HEK293 (cell line): ENCODE results near the gene LMCD1.

ENCODE experiments used
- CTCF ChIA-PET: fragments of 350-600 bp; formaldehyde crosslinking; extraction: SDS; loops from one replicate; lab custom pipeline; 2021; ENCODE audit warnings: antibody characterized with exemption; lab: Yijun Ruan, JAX
- POLR2A ChIA-PET: fragments of 300-600 bp; formaldehyde crosslinking; extraction: SDS; loops from one replicate; lab custom pipeline; 2020; ENCODE audit warnings: antibody characterized with exemption, inconsistent platforms; lab: Yijun Ruan, JAX
- H3K27ac ChIP-seq: fragments of 200-500 bp; sonication (Bioruptor generic); 2 replicates; pipeline ENCODE4 v1.5.1; 2014; ENCODE audit warnings: low read depth, low read length, control low read depth, inconsistent platforms; ENCODE audit errors: extremely low read depth
- H3K36me3 ChIP-seq, 2 experiments: fragments of 200-500 bp in 1 of 2; sonication (Bioruptor generic) in 1 of 2; 1 replicate in 1 of 2; 2 replicates in 1 of 2; pipeline ENCODE4 v1.5.1; 2014 to 2017; ENCODE audit warnings: inconsistent platforms in 2 of 2, low read length in 2 of 2; ENCODE audit not compliant: control insufficient read depth in 2 of 2, insufficient read depth in 1 of 2
- H3K4me1 ChIP-seq: fragments of 200-500 bp; sonication (Bioruptor generic); 2 replicates; pipeline ENCODE4 v1.5.1; 2014; ENCODE audit warnings: mild to moderate bottlenecking, low read length, inconsistent platforms; ENCODE audit not compliant: control insufficient read depth, insufficient read depth
- H3K4me3 ChIP-seq: 2 replicates; pipeline ENCODE4 v1.5.1; 2011; ENCODE audit warnings: low read depth, mild to moderate bottlenecking, control low read depth, low read length, moderate library complexity
- H3K9me3 ChIP-seq: fragments of 200-500 bp; sonication (Bioruptor generic); 2 replicates; pipeline ENCODE4 v1.5.1; 2014; ENCODE audit warnings: low read depth, low read length, inconsistent platforms; ENCODE audit not compliant: control insufficient read depth, insufficient read depth
- EGR2 ChIP-seq: fragments of 450-650 bp; formaldehyde crosslinking; IDR thresholded peaks from 2 replicates; pipeline ENCODE4 v1.5.1; 2016; ENCODE audit warnings: low read depth, missing biosample characterization, missing genetic modification characterization
- KLF16 ChIP-seq: fragments of 450-650 bp; formaldehyde crosslinking; IDR thresholded peaks from 2 replicates; pipeline ENCODE4 v1.5.1; 2017; ENCODE audit warnings: missing biosample characterization, missing genetic modification characterization
- KLF8 ChIP-seq: fragments of 450-650 bp; formaldehyde crosslinking; IDR thresholded peaks from 2 replicates; pipeline ENCODE4 v1.5.1; 2016; ENCODE audit warnings: missing biosample characterization, missing genetic modification characterization
- SETDB1 ChIP-seq: IDR thresholded peaks from one replicate; pipeline ENCODE4 v1.6.1; 2017; ENCODE audit warnings: mild to moderate bottlenecking, low read length, moderate library complexity, mixed read lengths; ENCODE audit not compliant: insufficient read length
- ZNF169 ChIP-seq: fragments of 450-650 bp; formaldehyde crosslinking; IDR thresholded peaks from 2 replicates; pipeline ENCODE4 v1.5.1; 2016; ENCODE audit warnings: missing biosample characterization, missing genetic modification characterization
- ZNF174 ChIP-seq: fragments of 450-650 bp; formaldehyde crosslinking; IDR thresholded peaks from 2 replicates; pipeline ENCODE4 v1.5.0; 2017; ENCODE audit warnings: missing biosample characterization, mild to moderate bottlenecking, missing genetic modification characterization
- ZNF2 ChIP-seq: fragments of 450-650 bp; formaldehyde crosslinking; IDR thresholded peaks from 2 replicates; pipeline ENCODE4 v1.5.1; 2016; ENCODE audit warnings: missing biosample characterization, missing genetic modification characterization
- ZNF292 ChIP-seq: fragments of 450-650 bp; formaldehyde crosslinking; IDR thresholded peaks from 2 replicates; pipeline ENCODE4 v1.5.1; 2016; ENCODE audit warnings: low read depth, missing biosample characterization, missing genetic modification characterization, borderline replicate concordance
- ZNF302 ChIP-seq: fragments of 450-650 bp; formaldehyde crosslinking; IDR thresholded peaks from 2 replicates; pipeline ENCODE4 v1.5.1; 2016; ENCODE audit warnings: missing biosample characterization, missing genetic modification characterization, low read depth
- ZNF501 ChIP-seq: fragments of 450-650 bp; formaldehyde crosslinking; IDR thresholded peaks from 2 replicates; pipeline ENCODE4 v1.5.1; 2016; ENCODE audit warnings: missing biosample characterization, missing genetic modification characterization
- ZNF792 ChIP-seq: fragments of 450-650 bp; formaldehyde crosslinking; IDR thresholded peaks from 2 replicates; pipeline ENCODE4 v1.5.1; 2016; ENCODE audit warnings: missing biosample characterization, missing genetic modification characterization
- ZSCAN23 ChIP-seq: fragments of 450-650 bp; formaldehyde crosslinking; IDR thresholded peaks from 2 replicates; pipeline ENCODE4 v1.5.1; 2016; ENCODE audit warnings: missing biosample characterization, missing genetic modification characterization
- TF ChIP-seq, protein P1 (sequence below): fragments of 450-650 bp; formaldehyde crosslinking; IDR thresholded peaks from 2 replicates; pipeline ENCODE4 v1.5.1; 2016; ENCODE audit warnings: missing biosample characterization, missing genetic modification characterization, borderline replicate concordance
- TF ChIP-seq, protein P2 (sequence below): fragments of 450-650 bp; formaldehyde crosslinking; IDR thresholded peaks from 2 replicates; pipeline ENCODE4 v1.5.1; 2016; ENCODE audit warnings: missing biosample characterization, missing genetic modification characterization
- TF ChIP-seq, protein P3 (sequence below): fragments of 450-650 bp; formaldehyde crosslinking; IDR thresholded peaks from 2 replicates; pipeline ENCODE4 v1.5.1; 2016; ENCODE audit warnings: missing biosample characterization, missing genetic modification characterization
- TF ChIP-seq, protein P4 (sequence below): fragments of 450-650 bp; formaldehyde crosslinking; IDR thresholded peaks from 2 replicates; pipeline ENCODE4 v1.5.1; 2016; ENCODE audit warnings: missing biosample characterization, missing genetic modification characterization
- TF ChIP-seq, protein P5 (sequence below): fragments of 450-650 bp; formaldehyde crosslinking; IDR thresholded peaks from 2 replicates; pipeline ENCODE4 v1.5.1; 2016; ENCODE audit warnings: missing biosample characterization, missing genetic modification characterization, borderline replicate concordance

The LMCD1 gene

GRCh38 chr3:8484409-8485140 is 17.0 kb upstream of the LMCD1 start:
- peaks cover 12% of the 10 kb centered on the region for H3K4me1 ChIP-seq
- peak; percentile 75 for TF ChIP-seq SETDB1
- TF ChIP-seq KLF16 (tag by site-specific recombination): no peak
- TF ChIP-seq, protein P1, sequence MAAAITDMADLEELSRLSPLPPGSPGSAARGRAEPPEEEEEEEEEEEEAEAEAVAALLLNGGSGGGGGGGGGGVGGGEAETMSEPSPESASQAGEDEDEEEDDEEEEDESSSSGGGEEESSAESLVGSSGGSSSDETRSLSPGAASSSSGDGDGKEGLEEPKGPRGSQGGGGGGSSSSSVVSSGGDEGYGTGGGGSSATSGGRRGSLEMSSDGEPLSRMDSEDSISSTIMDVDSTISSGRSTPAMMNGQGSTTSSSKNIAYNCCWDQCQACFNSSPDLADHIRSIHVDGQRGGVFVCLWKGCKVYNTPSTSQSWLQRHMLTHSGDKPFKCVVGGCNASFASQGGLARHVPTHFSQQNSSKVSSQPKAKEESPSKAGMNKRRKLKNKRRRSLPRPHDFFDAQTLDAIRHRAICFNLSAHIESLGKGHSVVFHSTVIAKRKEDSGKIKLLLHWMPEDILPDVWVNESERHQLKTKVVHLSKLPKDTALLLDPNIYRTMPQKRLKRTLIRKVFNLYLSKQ (tag by site-specific recombination): no peak
- TF ChIP-seq, protein P2, sequence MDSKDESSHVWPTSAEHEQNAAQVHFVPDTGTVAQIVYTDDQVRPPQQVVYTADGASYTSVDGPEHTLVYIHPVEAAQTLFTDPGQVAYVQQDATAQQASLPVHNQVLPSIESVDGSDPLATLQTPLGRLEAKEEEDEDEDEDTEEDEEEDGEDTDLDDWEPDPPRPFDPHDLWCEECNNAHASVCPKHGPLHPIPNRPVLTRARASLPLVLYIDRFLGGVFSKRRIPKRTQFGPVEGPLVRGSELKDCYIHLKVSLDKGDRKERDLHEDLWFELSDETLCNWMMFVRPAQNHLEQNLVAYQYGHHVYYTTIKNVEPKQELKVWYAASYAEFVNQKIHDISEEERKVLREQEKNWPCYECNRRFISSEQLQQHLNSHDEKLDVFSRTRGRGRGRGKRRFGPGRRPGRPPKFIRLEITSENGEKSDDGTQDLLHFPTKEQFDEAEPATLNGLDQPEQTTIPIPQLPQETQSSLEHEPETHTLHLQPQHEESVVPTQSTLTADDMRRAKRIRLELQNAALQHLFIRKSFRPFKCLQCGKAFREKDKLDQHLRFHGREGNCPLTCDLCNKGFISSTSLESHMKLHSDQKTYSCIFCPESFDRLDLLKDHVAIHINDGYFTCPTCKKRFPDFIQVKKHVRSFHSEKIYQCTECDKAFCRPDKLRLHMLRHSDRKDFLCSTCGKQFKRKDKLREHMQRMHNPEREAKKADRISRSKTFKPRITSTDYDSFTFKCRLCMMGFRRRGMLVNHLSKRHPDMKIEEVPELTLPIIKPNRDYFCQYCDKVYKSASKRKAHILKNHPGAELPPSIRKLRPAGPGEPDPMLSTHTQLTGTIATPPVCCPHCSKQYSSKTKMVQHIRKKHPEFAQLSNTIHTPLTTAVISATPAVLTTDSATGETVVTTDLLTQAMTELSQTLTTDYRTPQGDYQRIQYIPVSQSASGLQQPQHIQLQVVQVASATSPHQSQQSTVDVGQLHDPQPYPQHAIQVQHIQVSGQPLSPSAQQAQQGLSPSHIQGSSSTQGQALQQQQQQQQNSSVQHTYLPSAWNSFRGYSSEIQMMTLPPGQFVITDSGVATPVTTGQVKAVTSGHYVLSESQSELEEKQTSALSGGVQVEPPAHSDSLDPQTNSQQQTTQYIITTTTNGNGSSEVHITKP (tag by site-specific recombination): no peak
- TF ChIP-seq, all 188 proteins: peak for 1
- CTCF ChIA-PET: interaction anchor here (0.6 to 1.4 kb wide), 4 partner anchors 19 to 367 kb away, joined by 3 to 6 read pairs (median 4); no protein-coding TSS in a partner anchor
- Histone ChIP-seq H3K4me3 (no peak overlapping the region), H3K27ac (no peak overlapping the region), H3K36me3 (no peaks in the 10 kb centered on the region), H3K9me3 (no peaks in the 10 kb centered on the region)
- POLR2A ChIA-PET: interaction anchor here (2.0 kb wide), 1 partner anchor 17 kb away, joined by 12 read pairs; the partner anchor contains the start of gene LMCD1

DNA sequence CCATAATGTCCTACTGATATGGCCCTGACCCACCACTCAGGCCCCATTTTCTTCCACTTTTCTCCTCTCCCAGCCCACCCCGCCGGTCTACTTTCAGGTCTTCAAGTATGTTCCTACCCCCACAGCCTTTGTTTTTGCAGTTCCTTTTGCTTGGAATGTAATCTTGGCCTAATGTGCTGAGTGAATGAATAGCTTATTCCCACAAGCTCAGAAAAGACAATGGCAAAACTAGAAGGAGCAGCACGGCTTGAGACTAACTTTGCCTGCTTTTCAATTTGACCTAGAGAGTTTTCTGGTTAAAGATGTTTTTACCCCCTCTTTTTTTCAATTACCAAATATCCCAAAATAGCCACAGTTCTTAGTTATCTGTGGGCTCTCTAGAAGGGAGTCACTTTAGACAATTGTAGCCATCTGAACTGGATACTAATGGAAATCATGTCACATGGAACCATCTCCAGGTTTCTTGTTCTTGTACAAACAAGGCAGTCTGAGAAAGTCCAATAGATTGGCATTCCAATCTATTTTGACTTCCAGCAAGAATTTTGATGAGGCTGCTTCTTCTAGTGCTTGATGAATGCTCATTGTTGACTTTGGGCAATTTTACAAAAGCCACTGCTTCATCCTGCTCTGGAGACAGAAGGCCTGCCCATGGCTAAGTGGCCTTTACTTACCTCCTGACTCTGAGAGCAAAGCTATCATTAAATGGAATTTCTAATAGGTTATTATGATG is 16.3 kb upstream of the LMCD1 start:
- ChIA-PET CTCF (interaction anchor here (0.6 kb wide), 1 partner anchor 149 kb away, joined by 3 read pairs; no protein-coding TSS in a partner anchor), POLR2A (no interaction called here)
- Histone ChIP-seq H3K36me3 (no peaks in the 10 kb centered on the region), H3K27ac (no peak overlapping the region), H3K4me1 (peaks cover 15% of the 10 kb centered on the region), H3K4me3 (no peak overlapping the region), H3K9me3 (no peaks in the 10 kb centered on the region)
- TF ChIP-seq, protein P3, sequence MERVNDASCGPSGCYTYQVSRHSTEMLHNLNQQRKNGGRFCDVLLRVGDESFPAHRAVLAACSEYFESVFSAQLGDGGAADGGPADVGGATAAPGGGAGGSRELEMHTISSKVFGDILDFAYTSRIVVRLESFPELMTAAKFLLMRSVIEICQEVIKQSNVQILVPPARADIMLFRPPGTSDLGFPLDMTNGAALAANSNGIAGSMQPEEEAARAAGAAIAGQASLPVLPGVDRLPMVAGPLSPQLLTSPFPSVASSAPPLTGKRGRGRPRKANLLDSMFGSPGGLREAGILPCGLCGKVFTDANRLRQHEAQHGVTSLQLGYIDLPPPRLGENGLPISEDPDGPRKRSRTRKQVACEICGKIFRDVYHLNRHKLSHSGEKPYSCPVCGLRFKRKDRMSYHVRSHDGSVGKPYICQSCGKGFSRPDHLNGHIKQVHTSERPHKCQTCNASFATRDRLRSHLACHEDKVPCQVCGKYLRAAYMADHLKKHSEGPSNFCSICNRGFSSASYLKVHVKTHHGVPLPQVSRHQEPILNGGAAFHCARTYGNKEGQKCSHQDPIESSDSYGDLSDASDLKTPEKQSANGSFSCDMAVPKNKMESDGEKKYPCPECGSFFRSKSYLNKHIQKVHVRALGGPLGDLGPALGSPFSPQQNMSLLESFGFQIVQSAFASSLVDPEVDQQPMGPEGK (tag by site-specific recombination): no peak
- TF ChIP-seq ZNF2 (tag by site-specific recombination): no peak
- no peak for TF ChIP-seq ZNF302 (tag by site-specific recombination)
- no peak for TF ChIP-seq ZNF292
- no peak for TF ChIP-seq ZNF174 (tag by site-specific recombination)
- TF ChIP-seq EGR2 (tag by site-specific recombination): no peak
- no peak for TF ChIP-seq KLF8
- TF ChIP-seq, protein P4, sequence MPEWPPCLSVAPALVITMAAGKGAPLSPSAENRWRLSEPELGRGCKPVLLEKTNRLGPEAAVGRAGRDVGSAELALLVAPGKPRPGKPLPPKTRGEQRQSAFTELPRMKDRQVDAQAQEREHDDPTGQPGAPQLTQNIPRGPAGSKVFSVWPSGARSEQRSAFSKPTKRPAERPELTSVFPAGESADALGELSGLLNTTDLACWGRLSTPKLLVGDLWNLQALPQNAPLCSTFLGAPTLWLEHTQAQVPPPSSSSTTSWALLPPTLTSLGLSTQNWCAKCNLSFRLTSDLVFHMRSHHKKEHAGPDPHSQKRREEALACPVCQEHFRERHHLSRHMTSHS: no peak
- TF ChIP-seq, protein P5, sequence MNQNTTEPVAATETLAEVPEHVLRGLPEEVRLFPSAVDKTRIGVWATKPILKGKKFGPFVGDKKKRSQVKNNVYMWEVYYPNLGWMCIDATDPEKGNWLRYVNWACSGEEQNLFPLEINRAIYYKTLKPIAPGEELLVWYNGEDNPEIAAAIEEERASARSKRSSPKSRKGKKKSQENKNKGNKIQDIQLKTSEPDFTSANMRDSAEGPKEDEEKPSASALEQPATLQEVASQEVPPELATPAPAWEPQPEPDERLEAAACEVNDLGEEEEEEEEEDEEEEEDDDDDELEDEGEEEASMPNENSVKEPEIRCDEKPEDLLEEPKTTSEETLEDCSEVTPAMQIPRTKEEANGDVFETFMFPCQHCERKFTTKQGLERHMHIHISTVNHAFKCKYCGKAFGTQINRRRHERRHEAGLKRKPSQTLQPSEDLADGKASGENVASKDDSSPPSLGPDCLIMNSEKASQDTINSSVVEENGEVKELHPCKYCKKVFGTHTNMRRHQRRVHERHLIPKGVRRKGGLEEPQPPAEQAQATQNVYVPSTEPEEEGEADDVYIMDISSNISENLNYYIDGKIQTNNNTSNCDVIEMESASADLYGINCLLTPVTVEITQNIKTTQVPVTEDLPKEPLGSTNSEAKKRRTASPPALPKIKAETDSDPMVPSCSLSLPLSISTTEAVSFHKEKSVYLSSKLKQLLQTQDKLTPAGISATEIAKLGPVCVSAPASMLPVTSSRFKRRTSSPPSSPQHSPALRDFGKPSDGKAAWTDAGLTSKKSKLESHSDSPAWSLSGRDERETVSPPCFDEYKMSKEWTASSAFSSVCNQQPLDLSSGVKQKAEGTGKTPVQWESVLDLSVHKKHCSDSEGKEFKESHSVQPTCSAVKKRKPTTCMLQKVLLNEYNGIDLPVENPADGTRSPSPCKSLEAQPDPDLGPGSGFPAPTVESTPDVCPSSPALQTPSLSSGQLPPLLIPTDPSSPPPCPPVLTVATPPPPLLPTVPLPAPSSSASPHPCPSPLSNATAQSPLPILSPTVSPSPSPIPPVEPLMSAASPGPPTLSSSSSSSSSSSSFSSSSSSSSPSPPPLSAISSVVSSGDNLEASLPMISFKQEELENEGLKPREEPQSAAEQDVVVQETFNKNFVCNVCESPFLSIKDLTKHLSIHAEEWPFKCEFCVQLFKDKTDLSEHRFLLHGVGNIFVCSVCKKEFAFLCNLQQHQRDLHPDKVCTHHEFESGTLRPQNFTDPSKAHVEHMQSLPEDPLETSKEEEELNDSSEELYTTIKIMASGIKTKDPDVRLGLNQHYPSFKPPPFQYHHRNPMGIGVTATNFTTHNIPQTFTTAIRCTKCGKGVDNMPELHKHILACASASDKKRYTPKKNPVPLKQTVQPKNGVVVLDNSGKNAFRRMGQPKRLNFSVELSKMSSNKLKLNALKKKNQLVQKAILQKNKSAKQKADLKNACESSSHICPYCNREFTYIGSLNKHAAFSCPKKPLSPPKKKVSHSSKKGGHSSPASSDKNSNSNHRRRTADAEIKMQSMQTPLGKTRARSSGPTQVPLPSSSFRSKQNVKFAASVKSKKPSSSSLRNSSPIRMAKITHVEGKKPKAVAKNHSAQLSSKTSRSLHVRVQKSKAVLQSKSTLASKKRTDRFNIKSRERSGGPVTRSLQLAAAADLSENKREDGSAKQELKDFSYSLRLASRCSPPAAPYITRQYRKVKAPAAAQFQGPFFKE (tag by site-specific recombination): no peak
- TF ChIP-seq ZNF792: no peak
- TF ChIP-seq ZNF169: no peak
- no peak for TF ChIP-seq ZSCAN23 (tag by site-specific recombination)
- no peak for TF ChIP-seq ZNF501 (tag by site-specific recombination)
